PC-3 (cell line): Measurements from ENCODE around the gene GABBR2.

Source experiments
- EZH2 ChIP-seq: fragments of 300-600 bp; sonication (generic); IDR thresholded peaks from one replicate; pipeline ENCODE4 v1.6.1; 2017; ENCODE audit warnings: antibody characterized with exemption, mild to moderate bottlenecking, low read length; ENCODE audit not compliant: unreplicated experiment
- TF ChIP-seq, protein P1 (sequence below): fragments of 300-600 bp; sonication (generic); conservative IDR thresholded peaks from 2 replicates; pipeline ENCODE4 v1.5.1; 2017; ENCODE audit warnings: antibody characterized with exemption, low read depth, mild to moderate bottlenecking, low read length

DNA sequence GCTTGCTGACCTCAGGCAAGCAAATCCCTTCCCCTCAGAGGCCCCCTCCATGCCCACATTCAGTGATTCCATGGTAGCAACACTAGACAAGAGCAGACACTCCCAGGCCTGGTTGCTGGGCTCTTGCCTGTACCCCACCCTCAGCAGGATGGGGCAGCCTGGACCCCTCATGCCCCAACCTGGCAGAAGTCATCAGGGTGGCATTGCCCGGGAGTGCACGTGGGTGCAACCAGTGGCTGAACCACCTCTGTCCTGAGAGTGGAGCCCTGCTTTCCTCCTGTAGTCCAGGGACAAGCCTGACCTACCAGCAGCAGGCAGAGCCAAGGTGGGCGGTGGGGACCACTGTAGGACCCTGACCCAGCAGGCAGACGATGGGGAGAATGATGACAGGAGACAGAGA, 387.5 kb downstream of the GABBR2 start:
- TF ChIP-seq EZH2 = no peak
- TF ChIP-seq, protein P1, sequence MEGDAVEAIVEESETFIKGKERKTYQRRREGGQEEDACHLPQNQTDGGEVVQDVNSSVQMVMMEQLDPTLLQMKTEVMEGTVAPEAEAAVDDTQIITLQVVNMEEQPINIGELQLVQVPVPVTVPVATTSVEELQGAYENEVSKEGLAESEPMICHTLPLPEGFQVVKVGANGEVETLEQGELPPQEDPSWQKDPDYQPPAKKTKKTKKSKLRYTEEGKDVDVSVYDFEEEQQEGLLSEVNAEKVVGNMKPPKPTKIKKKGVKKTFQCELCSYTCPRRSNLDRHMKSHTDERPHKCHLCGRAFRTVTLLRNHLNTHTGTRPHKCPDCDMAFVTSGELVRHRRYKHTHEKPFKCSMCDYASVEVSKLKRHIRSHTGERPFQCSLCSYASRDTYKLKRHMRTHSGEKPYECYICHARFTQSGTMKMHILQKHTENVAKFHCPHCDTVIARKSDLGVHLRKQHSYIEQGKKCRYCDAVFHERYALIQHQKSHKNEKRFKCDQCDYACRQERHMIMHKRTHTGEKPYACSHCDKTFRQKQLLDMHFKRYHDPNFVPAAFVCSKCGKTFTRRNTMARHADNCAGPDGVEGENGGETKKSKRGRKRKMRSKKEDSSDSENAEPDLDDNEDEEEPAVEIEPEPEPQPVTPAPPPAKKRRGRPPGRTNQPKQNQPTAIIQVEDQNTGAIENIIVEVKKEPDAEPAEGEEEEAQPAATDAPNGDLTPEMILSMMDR = no peak
